Upper lobe of left lung (tissue), 6 donors: Measurements from ENCODE around the gene TJP2. TPM values are rescaled to one million over a fixed set of nuclear protein-coding genes. Genes with fewer than 3 reads are reported as not detected.
A peak's percentile ranks its signal among the peaks of the same experiment; 100 is the strongest.
"Not testable (repeated sequence)": the region's sequence is repeated elsewhere in the genome, so short reads cannot be mapped to it uniquely, and the experiment has no call there.

ENCODE experiments used
- ATAC-seq, 2 donors: fragments of 200-7000 bp; cut with Tn5 transposase; one replicate each; pipeline ENCODE4 v1.9.1; 2022; ENCODE audit warnings: mild to moderate bottlenecking in 2 of 2, moderate library complexity in 2 of 2; ENCODE audit not compliant: low FRiP score in 2 of 2
- DNase-seq, 2 donors: peaks; one replicate each; pipeline ENCODE4 v3.0.0-alpha.2; 2019 to 2020
- H3K27ac ChIP-seq, 4 donors: fragments of 200-600 bp; sonication (generic); one replicate each; pipeline ENCODE4 v1.5.1; 2016 to 2019
- H3K27me3 ChIP-seq, 4 donors: fragments of 200-600 bp; sonication (generic); one replicate each; pipeline ENCODE4 v1.5.1; 2017 to 2019
- H3K36me3 ChIP-seq, 4 donors: fragments of 200-600 bp; sonication (generic); one replicate each; pipeline ENCODE4 v1.5.1; 2016 to 2019
- H3K4me1 ChIP-seq, 4 donors: fragments of 200-600 bp; sonication (generic); one replicate each; pipeline ENCODE4 v1.5.1; 2018 to 2019
- H3K4me3 ChIP-seq, 4 donors: fragments of 200-600 bp; sonication (generic); one replicate each; pipeline ENCODE4 v1.5.1; 2017 to 2019; ENCODE audit warnings: mild to moderate bottlenecking in 2 of 4, moderate library complexity in 1 of 4
- H3K9me3 ChIP-seq, 4 donors: fragments of 200-600 bp; sonication (generic); one replicate each; pipeline ENCODE4 v1.5.1; 2018 to 2019
- EP300 ChIP-seq, 4 donors: sonication (generic); formaldehyde crosslinking; IDR thresholded peaks; one replicate each; pipeline ENCODE4 v1.5.1; 2017; ENCODE audit warnings: antibody characterized with exemption in 4 of 4, control low read depth in 2 of 4
- POLR2A ChIP-seq, 4 donors: fragments of 450-650 bp; IDR thresholded peaks; one replicate each; pipeline ENCODE4 v1.5.1; 2016 to 2017; ENCODE audit warnings: antibody characterized with exemption in 4 of 4, mild to moderate bottlenecking in 2 of 4
- POLR2AphosphoS5 ChIP-seq, 2 donors: sonication (generic); formaldehyde crosslinking; IDR thresholded peaks; one replicate each; pipeline ENCODE4 v1.5.1; 2017; ENCODE audit warnings: antibody characterized with exemption in 2 of 2
- WGBS, 2 donors: methylation state at CpG; one replicate each; pipeline ENCODE4 v1.1.5; 2017 to 2018; 5-methylcytosine and 5-hydroxymethylcytosine counted together
- total RNA-seq, 6 donors: library from RNA; depleted of rRNA in 4 of 6; stranded (reverse); fragments of >200 nt in 4 of 6; gene quantifications; one replicate each; pipeline versions ENCODE4 v1.1.0 to v1.2.1, GENCODE V29; 2016 to 2021
- TF ChIP-seq, protein P1 (sequence below), 6 experiments: fragments of 450-650 bp in 4 of 6; fragments of 200-600 bp in 2 of 6; sonication (generic) in 2 of 6; IDR thresholded peaks; one replicate each; pipeline ENCODE4 v1.5.1; 2016 to 2019; ENCODE audit warnings: antibody characterized with exemption in 6 of 6
- donor health status: DM: no; HTN: no; CAD: no; lungs with moderate emphysema.
- donor health status: DM: no; HTN: yes; CAD: no; lungs with severe emphysema.

The TJP2 gene
- total RNA-seq, 6 donors from 2014 or later: 98.3 to 270 (median 185) TPM

DNA sequence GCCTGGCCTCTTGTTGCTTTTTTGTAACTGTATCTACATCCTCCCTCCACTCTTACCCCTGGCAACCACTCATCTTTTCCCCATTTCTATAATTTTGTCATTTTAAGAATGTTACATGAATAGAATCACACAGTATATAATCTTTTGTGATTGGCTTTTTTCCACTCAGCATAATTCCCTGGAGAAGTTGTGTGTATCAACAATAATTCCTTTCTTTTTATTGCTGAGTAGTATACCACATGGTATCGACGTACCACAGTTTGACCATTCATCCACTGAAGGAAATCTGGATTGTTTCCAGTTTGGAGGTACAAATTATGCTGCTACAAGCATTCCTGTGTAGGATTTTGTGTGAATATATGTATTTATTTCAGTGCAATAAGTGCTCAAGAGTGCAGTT lies 129.3 kb downstream of the TJP2 start:
- no peak overlapping the region for H3K27ac ChIP-seq
- ATAC-seq: no peak
- no peaks in the 10 kb centered on the region for H3K9me3 ChIP-seq
- no peaks in the 10 kb centered on the region for H3K36me3 ChIP-seq
- WGBS, 2 donors: 92 to 96% methylated on average over 2 of the region's 2 CpGs
- no peaks in the 10 kb centered on the region for H3K27me3 ChIP-seq
- no peak overlapping the region for H3K4me3 ChIP-seq
- peaks cover 0 to 11% (median 0%) of the 10 kb centered on the region in 4 donors for H3K4me1 ChIP-seq
- DNase-seq: no peak
- TF ChIP-seq POLR2AphosphoS5 (IDR thresholded peaks at IDR 0.05): no peak
- TF ChIP-seq POLR2A (IDR thresholded peaks at IDR 0.05): no peak
- TF ChIP-seq EP300 (IDR thresholded peaks at IDR 0.05): no peak
- TF ChIP-seq, protein P1, sequence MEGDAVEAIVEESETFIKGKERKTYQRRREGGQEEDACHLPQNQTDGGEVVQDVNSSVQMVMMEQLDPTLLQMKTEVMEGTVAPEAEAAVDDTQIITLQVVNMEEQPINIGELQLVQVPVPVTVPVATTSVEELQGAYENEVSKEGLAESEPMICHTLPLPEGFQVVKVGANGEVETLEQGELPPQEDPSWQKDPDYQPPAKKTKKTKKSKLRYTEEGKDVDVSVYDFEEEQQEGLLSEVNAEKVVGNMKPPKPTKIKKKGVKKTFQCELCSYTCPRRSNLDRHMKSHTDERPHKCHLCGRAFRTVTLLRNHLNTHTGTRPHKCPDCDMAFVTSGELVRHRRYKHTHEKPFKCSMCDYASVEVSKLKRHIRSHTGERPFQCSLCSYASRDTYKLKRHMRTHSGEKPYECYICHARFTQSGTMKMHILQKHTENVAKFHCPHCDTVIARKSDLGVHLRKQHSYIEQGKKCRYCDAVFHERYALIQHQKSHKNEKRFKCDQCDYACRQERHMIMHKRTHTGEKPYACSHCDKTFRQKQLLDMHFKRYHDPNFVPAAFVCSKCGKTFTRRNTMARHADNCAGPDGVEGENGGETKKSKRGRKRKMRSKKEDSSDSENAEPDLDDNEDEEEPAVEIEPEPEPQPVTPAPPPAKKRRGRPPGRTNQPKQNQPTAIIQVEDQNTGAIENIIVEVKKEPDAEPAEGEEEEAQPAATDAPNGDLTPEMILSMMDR (IDR thresholded peaks at IDR 0.05): no peak

DNA sequence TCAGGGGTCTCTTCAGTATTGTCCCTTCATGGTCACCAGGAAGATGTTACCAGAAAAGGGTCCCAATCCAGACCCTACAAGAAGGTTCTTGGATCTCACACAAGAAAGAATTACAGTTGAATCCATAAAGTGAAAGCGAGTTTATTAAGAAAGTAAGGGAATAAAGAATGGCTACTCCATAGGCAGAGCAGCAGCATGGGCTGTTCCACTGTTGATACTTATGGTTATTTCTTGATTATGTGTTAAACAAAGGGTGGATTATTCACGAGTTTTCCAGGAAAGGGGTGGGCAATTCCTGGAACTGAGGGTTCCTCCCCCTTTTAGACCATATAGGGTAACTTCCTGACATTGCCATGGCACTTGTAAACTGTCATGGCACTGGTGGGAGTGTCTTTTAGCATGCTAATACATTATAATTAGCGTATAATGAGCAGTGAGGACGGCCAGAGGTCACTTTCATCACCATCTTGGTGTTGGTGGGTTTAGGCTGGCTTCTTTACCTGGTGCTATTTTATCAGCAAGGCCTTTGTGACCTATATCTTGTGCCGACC lies 132.9 kb downstream of the TJP2 start:
- peak overlapping the region; percentile 23 to 66 (median 46) for H3K27ac ChIP-seq
- not testable (repeated sequence) for H3K36me3 ChIP-seq, H3K4me3 ChIP-seq, DNase-seq, ATAC-seq, H3K9me3 ChIP-seq, H3K4me1 ChIP-seq, H3K27me3 ChIP-seq
- WGBS, 2 donors: 84 to 85% methylated on average over 5 of the region's 5 CpGs

DNA sequence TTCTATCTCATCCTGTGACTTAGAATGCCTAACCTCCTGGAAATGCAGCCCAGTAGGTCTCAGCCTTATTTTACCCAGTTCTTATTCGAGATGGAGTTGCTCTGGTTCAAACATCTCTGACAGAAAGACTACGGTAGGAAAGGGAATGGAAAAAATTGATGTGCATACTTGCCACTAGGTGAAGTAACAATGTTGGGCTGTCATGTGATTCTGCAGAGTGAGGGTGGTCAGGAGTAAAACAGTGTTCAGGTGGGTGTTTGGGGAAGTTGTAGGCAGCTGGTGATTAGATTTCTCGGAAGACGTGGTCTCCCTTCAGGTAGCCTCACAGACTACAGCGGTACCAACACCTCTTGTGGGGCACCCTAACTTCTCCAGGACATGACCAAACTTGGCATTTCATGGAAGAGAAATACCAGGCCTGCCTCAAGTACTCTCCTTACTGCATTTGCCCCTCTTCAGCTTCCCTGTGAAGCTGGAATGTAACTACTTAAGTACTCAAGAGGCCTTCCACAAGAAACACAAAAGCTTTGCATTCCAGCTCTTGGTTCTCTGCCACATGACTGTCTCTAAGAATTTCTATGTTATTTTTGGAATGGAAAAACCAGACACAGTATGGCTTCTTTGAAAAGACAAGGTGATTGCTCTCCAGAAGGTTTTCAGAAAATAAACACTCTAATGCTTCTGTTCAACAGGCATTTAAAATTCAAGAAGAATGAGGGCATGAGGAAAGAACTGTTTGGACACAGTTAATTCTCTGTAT lies 133.5 kb downstream of the TJP2 start:
- 65 to 79% methylated on average over 5 of the region's 5 CpGs for WGBS, 2 donors
- DNase-seq: peak in 1 of 2 donors; percentile 65

DNA sequence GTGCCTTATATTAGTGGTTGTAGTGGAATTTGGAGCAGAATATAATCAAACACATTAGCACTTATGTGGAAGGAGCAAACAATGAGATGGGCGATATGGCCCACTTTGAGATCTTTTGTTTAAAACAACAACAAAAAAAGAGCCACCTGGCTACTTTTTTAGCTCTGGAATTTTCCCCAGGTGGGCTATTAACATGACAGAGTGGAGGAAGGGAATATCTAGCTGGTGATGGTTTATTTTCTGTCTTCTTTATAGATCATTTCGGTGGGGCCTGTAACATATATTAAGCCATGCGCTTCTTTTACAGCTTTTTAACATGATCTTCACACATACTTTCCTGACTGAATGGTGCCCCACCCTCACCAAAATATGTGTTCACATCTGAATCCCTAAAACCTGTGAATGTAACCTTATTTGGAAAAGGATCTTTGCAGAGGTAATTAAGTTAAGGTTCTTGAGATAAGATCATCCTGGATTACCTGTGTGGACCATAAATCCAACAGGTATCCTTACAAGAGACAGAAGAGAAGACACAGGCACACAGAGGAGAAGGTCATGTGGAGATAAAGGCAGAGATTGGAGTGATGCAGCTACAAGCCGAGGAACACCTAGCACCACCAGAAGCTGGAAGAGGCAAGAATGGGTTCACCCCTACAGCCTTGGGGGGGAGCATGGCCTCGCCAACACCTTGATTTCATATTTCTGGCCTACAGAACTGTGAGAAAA lies 134.3 kb downstream of the TJP2 start:
- no peaks in the 10 kb centered on the region for H3K27me3 ChIP-seq
- ATAC-seq (no peak), DNase-seq (no peak)
- H3K9me3 ChIP-seq: peaks cover 0 to 11% (median 7%) of the 10 kb centered on the region in 4 donors
- H3K4me1 ChIP-seq: peaks cover 0 to 7% (median 0%) of the 10 kb centered on the region in 4 donors
- peak overlapping the region in 3 of 4 donors; percentile 23 to 66 (median 40) for H3K27ac ChIP-seq
- no peak for TF ChIP-seq POLR2A (IDR thresholded peaks at IDR 0.05)
- TF ChIP-seq POLR2AphosphoS5 (IDR thresholded peaks at IDR 0.05): no peak
- TF ChIP-seq EP300 (IDR thresholded peaks at IDR 0.05): no peak
- TF ChIP-seq, protein P1 (IDR thresholded peaks at IDR 0.05): no peak
- H3K4me3 ChIP-seq: no peak overlapping the region
- H3K36me3 ChIP-seq: no peaks in the 10 kb centered on the region
- 64 to 79% methylated on average over 5 of the region's 5 CpGs for WGBS, 2 donors

More for the DNA sequence above, 133.5 kb downstream of the TJP2 start:
- no peaks in the 10 kb centered on the region for H3K36me3 ChIP-seq
- ATAC-seq: peak; percentile 67 to 89
- peaks cover 0 to 4% (median under 1%) of the 10 kb centered on the region in 4 donors for H3K9me3 ChIP-seq
- H3K27me3 ChIP-seq: no peaks in the 10 kb centered on the region
- TF ChIP-seq POLR2AphosphoS5 (IDR thresholded peaks at IDR 0.05) (peak; percentile 40 to 57), EP300 (IDR thresholded peaks at IDR 0.05) (peak in 1 of 4 donors; percentile 94), POLR2A (IDR thresholded peaks at IDR 0.05) (no peak)
- TF ChIP-seq, protein P1 (IDR thresholded peaks at IDR 0.05): peak in 3 of 6 experiments; percentile 41 to 69 (median 46)
- no peak overlapping the region for H3K4me3 ChIP-seq
- H3K27ac ChIP-seq: peak overlapping the region; percentile 23 to 66 (median 46)
- peaks cover 0 to 7% (median 0%) of the 10 kb centered on the region in 4 donors for H3K4me1 ChIP-seq

DNA sequence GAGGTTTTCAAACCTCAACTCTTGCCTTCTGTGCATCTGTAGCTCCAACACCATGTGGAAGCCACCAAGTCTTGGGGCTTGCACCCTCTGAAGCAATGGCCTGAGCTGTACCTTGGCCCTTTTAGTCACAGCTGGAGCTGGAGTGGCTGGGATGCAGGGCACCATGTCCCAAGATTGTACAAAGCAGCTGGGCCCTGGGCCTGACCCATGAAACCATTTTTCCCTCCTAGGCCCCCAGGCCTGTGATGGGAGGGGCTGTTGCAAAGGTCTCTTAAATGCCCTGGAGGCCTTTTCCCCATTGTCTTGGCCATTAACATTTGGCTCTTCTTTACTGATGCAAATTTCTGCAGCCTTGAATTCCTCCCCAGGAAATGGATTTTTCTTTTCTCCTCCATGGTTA lies 139.1 kb downstream of the TJP2 start:
- TF ChIP-seq, protein P1 (IDR thresholded peaks at IDR 0.05): no peak
- no peak for TF ChIP-seq POLR2AphosphoS5 (IDR thresholded peaks at IDR 0.05)
- no peak for TF ChIP-seq EP300 (IDR thresholded peaks at IDR 0.05)
- TF ChIP-seq POLR2A (IDR thresholded peaks at IDR 0.05): no peak
- Histone ChIP-seq H3K36me3 (no peaks in the 10 kb centered on the region), H3K27me3 (no peaks in the 10 kb centered on the region), H3K4me1 (no peaks in the 10 kb centered on the region), H3K4me3 (no peak overlapping the region), H3K27ac (no peak overlapping the region), H3K9me3 (peaks cover 0 to 12% (median 11%) of the 10 kb centered on the region in 4 donors)
- no peak for ATAC-seq
- no peak for DNase-seq
